Measurements from ENCODE around the gene COX7A2L.

Gene COX7A2L

GRCh38 chr2:42329736-42330135 lies 31.3 kb downstream of the COX7A2L start:
- TF ChIP-seq EZH2phosphoT487 (IDR thresholded peaks at IDR 0.05; ENCODE audit: low read length) (no peak), EZH2 (optimal IDR thresholded peaks at IDR 0.05; ENCODE audit: low read depth, low read length) (no peak), CTCF (IDR thresholded peaks at IDR 0.05; ENCODE audit: low read length) (no peak)

GRCh38 chr2:42328923-42329322 lies 32.1 kb downstream of the COX7A2L start:
- no peaks in the 10 kb centered on the region; the same call in 1 of the 2 replicates for H4K20me1 ChIP-seq (ENCODE audit: insufficient read depth, low read length)
- H2AFZ ChIP-seq (ENCODE audit: low read length) = no peak overlapping the region
- H3K27ac ChIP-seq (ENCODE audit: low read length) = no peak overlapping the region
- no peaks in the 10 kb centered on the region for H3F3A ChIP-seq (ENCODE audit: insufficient read depth, low read length)
- H3K4me3 ChIP-seq (ENCODE audit: low read length) = no peak overlapping the region
- no peaks in the 10 kb centered on the region for H3K9me2 ChIP-seq (replicated peaks; ENCODE audit: insufficient read depth, low read length)
- H3K9ac ChIP-seq (ENCODE audit: low read length) = no peak overlapping the region
- TF ChIP-seq EZH2phosphoT487 (IDR thresholded peaks at IDR 0.05; ENCODE audit: low read length) (no peak), CTCF (IDR thresholded peaks at IDR 0.05; ENCODE audit: low read length) (no peak), EZH2 (optimal IDR thresholded peaks at IDR 0.05; ENCODE audit: low read depth, low read length) (no peak)
- H3K36me3 ChIP-seq (replicated peaks; ENCODE audit: insufficient read depth, low read length) = peaks cover 16% of the 10 kb centered on the region; the same call in 1 of the 2 replicates
- H3K79me2 ChIP-seq (ENCODE audit: low read length) = no peaks in the 10 kb centered on the region
- no peaks in the 10 kb centered on the region for H3K4me1 ChIP-seq (ENCODE audit: low read length)
- no peaks in the 10 kb centered on the region for H3K9me3 ChIP-seq (replicated peaks; ENCODE audit: insufficient read depth, low read length)
- H3K4me2 ChIP-seq (ENCODE audit: low read depth, low read length) = no peak overlapping the region
- H3K27me3 ChIP-seq (replicated peaks; ENCODE audit: insufficient read depth, low read length) = no peaks in the 10 kb centered on the region
- DNase-seq = no peak

More at GRCh38 chr2:42329736-42330135, 31.3 kb downstream of the COX7A2L start:
- Histone ChIP-seq H4K20me1 (ENCODE audit: insufficient read depth, low read length) (no peaks in the 10 kb centered on the region; the same call in 1 of the 2 replicates), H2AFZ (ENCODE audit: low read length) (no peak overlapping the region), H3K27ac (ENCODE audit: low read length) (no peak overlapping the region), H3K9me2 (replicated peaks; ENCODE audit: insufficient read depth, low read length) (no peaks in the 10 kb centered on the region), H3K9ac (ENCODE audit: low read length) (no peak overlapping the region), H3K4me3 (ENCODE audit: low read length) (no peak overlapping the region), H3K79me2 (ENCODE audit: low read length) (no peaks in the 10 kb centered on the region), H3K4me1 (ENCODE audit: low read length) (no peaks in the 10 kb centered on the region), H3K27me3 (replicated peaks; ENCODE audit: insufficient read depth, low read length) (no peaks in the 10 kb centered on the region), H3K4me2 (ENCODE audit: low read depth, low read length) (no peak overlapping the region), H3F3A (ENCODE audit: insufficient read depth, low read length) (no peaks in the 10 kb centered on the region), H3K9me3 (replicated peaks; ENCODE audit: insufficient read depth, low read length) (no peaks in the 10 kb centered on the region), H3K36me3 (replicated peaks; ENCODE audit: insufficient read depth, low read length) (peaks cover 16% of the 10 kb centered on the region; the same call in 1 of the 2 replicates)
- no peak for DNase-seq

DNA sequence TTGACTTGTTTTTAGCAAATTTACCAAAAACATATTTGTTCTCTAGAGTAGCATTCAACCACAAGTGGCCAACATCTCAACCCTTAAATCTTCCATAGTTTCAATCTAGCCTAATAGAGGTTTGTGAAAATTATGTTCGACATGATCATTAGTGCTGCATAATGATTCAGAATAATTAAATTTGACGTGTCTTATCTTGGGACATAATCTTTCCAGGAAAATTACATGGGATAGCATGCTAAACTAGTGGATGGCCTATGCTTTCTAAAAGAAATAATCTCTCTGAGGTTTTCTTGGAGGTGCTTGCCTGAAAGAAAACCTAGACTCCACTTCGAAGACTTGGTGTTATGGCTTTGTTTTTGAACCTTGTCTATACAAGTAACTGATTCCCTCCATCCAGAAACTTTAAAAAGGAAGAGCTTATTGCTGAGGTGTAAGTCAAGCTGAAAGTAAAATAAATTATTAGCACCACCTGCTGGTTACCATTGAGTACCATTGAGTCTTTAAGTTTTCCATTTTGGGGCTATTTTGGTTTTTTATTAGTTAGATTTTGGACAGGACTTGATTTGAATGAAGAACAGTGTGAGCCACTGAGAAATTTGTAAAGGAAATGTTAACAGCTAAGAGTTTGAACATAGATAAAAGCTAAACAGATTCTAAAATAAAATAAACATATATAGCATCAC lies 32.7 kb downstream of the COX7A2L start:
- Histone ChIP-seq H3K36me3 (replicated peaks; ENCODE audit: insufficient read depth, low read length) (peaks cover 16% of the 10 kb centered on the region; the same call in 1 of the 2 replicates), H3K4me2 (ENCODE audit: low read depth, low read length) (no peak overlapping the region), H3K9ac (ENCODE audit: low read length) (no peak overlapping the region), H3K27me3 (replicated peaks; ENCODE audit: insufficient read depth, low read length) (no peaks in the 10 kb centered on the region), H3K9me3 (replicated peaks; ENCODE audit: insufficient read depth, low read length) (no peaks in the 10 kb centered on the region), H3K4me1 (ENCODE audit: low read length) (no peaks in the 10 kb centered on the region), H3K27ac (ENCODE audit: low read length) (no peak overlapping the region), H3K9me2 (replicated peaks; ENCODE audit: insufficient read depth, low read length) (no peaks in the 10 kb centered on the region), H3F3A (ENCODE audit: insufficient read depth, low read length) (no peaks in the 10 kb centered on the region), H3K79me2 (ENCODE audit: low read length) (no peaks in the 10 kb centered on the region), H4K20me1 (ENCODE audit: insufficient read depth, low read length) (no peaks in the 10 kb centered on the region; the same call in 1 of the 2 replicates), H2AFZ (ENCODE audit: low read length) (no peak overlapping the region), H3K4me3 (ENCODE audit: low read length) (no peak overlapping the region)
- DNase-seq = peak; percentile 39
- TF ChIP-seq CTCF (IDR thresholded peaks at IDR 0.05; ENCODE audit: low read length) (peak; percentile 41), EZH2 (optimal IDR thresholded peaks at IDR 0.05; ENCODE audit: low read depth, low read length) (no peak), EZH2phosphoT487 (IDR thresholded peaks at IDR 0.05; ENCODE audit: low read length) (no peak)
